BE2C (cell line): ENCODE data around the gene DHX34.
"Not testable (repeated sequence)": the region's sequence is repeated elsewhere in the genome, so short reads cannot be mapped to it uniquely, and the experiment has no call there.

Experiments
- DNase-seq: peaks from one replicate; pipeline ENCODE4 v3.0.0-alpha.2; 2020
- H3K27me3 ChIP-seq: fragments of 250-450 bp; sonication (Bioruptor Pico); 2 replicates; pipeline ENCODE4 v1.5.1; 2020; ENCODE audit warnings: mild to moderate bottlenecking
- H3K36me3 ChIP-seq: fragments of 250-450 bp; sonication (Bioruptor Pico); 2 replicates; pipeline ENCODE4 v1.5.1; 2020; ENCODE audit warnings: mild to moderate bottlenecking
- H3K4me1 ChIP-seq: fragments of 250-450 bp; sonication (Bioruptor Pico); 2 replicates; pipeline ENCODE4 v1.5.1; 2020
- H3K4me3 ChIP-seq: 2 replicates; pipeline ENCODE4 v1.5.1; 2011; ENCODE audit warnings: low read depth, low read length
- H3K9me3 ChIP-seq: fragments of 250-450 bp; sonication (Bioruptor Pico); 2 replicates; pipeline ENCODE4 v1.5.1; 2020
- CTCF ChIP-seq: IDR thresholded peaks from 2 replicates; pipeline ENCODE4 v1.5.1; 2012; ENCODE audit warnings: mild to moderate bottlenecking, low read depth, low read length

Gene DHX34

GRCh38 chr19:47339196-47339880 lies 9.8 kb upstream of the DHX34 start:
- Histone ChIP-seq H3K4me3 (no peak overlapping the region), H3K9me3 (no peaks in the 10 kb centered on the region), H3K4me1 (no peaks in the 10 kb centered on the region), H3K36me3 (no peaks in the 10 kb centered on the region), H3K27me3 (no peaks in the 10 kb centered on the region)
- TF ChIP-seq CTCF, result no peak
- DNase-seq, result no peak

- DNase-seq, result no peak
- Histone ChIP-seq H3K4me1 (no peaks in the 10 kb centered on the region), H3K9me3 (no peaks in the 10 kb centered on the region), H3K36me3 (no peaks in the 10 kb centered on the region), H3K4me3 (no peak overlapping the region), H3K27me3 (no peaks in the 10 kb centered on the region)
- no peak for TF ChIP-seq CTCF
Observed at GRCh38 chr19:47340477-47341208, 8.5 kb upstream of the DHX34 start.

GRCh38 chr19:47341734-47342133 lies 7.4 kb upstream of the DHX34 start:
- DNase-seq, result no peak
- Histone ChIP-seq H3K27me3 (no peaks in the 10 kb centered on the region), H3K9me3 (no peaks in the 10 kb centered on the region), H3K4me1 (no peaks in the 10 kb centered on the region), H3K4me3 (no peak overlapping the region), H3K36me3 (no peaks in the 10 kb centered on the region)
- no peak for TF ChIP-seq CTCF

GRCh38 chr19:47343194-47343802 lies 5.8 kb upstream of the DHX34 start:
- no peaks in the 10 kb centered on the region for H3K27me3 ChIP-seq
- no peaks in the 10 kb centered on the region for H3K36me3 ChIP-seq
- no peak for TF ChIP-seq CTCF
- no peaks in the 10 kb centered on the region for H3K4me1 ChIP-seq
- no peaks in the 10 kb centered on the region for H3K9me3 ChIP-seq
- no peak for DNase-seq
- no peak overlapping the region for H3K4me3 ChIP-seq

- Histone ChIP-seq H3K9me3 (no peaks in the 10 kb centered on the region), H3K4me1 (no peaks in the 10 kb centered on the region), H3K27me3 (no peaks in the 10 kb centered on the region), H3K36me3 (no peaks in the 10 kb centered on the region), H3K4me3 (no peak overlapping the region)
- no peak for DNase-seq
- TF ChIP-seq CTCF, result no peak
Observed at GRCh38 chr19:47344425-47344824, 4.7 kb upstream of the DHX34 start.

- not testable (repeated sequence) for H3K9me3 ChIP-seq, H3K27me3 ChIP-seq, H3K4me1 ChIP-seq, H3K4me3 ChIP-seq, DNase-seq, H3K36me3 ChIP-seq
Observed at GRCh38 chr19:47346024-47346423, 3.1 kb upstream of the DHX34 start.
